Renal cortical epithelial cell (primary cell): ENCODE data around the gene POLR2F. TPM values are rescaled to one million over a fixed set of nuclear protein-coding genes. Genes with fewer than 3 reads are reported as not detected.

ENCODE experiments used
- DNase-seq: peaks from one replicate; pipeline ENCODE4 v3.0.0-alpha.2; 2011; ENCODE audit warnings: low read depth
- total RNA-seq: library from RNA; depleted of rRNA; stranded (reverse); fragments of >200 nt; gene quantifications from 2 replicates; pipeline ENCODE4 v1.2.3, GENCODE V29; 2014

Gene POLR2F
- total RNA-seq, 1 donor from 2014 or later: 37.9 TPM

DNA sequence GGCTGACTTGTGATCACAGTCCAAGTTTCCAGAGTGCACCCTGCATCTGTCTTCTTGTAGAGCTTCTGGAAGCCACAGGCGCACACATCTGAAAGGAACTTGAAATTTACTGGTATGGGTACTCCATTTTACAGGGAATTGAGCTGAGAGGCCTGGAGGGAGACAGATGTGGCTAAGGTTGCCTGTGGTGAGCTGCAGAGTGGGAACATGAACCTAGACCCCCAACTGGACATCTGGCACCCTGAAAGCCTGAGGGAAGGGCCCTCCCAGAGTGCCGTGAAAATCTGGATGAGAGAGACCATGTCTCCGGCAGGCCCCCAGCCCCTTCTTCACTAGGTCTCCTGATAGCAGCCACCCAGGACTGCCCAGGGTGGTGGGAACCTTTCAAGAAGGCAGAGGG lies 53.4 kb downstream of the POLR2F start:
- DNase-seq: no peak

DNA sequence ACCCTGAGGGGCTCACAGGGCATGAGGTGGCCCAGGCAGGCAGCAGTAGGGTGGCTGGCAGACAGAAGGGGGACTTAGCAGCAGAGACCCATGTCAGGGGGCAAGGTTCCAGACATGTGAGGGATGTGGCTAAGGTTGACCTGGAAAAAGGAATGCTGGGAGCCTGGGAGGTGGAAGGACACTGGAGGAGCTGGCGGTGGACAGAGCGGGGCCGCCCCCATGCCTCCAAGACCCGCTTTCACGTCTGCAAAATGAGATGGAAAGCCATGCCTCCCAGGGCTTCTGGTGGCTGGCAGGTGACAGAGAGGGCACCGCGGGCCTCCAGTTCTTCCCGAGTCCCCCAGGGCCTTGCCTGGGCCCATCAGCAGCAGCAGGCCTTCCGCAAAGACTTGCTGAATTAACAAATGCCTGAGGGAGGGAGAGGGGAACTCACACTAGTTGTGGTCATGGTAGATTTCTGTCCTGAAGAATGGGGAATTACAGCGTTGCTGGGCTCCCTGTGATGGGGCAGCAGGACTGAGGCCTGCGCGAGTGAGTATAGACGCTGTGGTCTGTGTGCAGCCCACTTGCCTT lies 53.9 kb downstream of the POLR2F start:
- no peak for DNase-seq

DNA sequence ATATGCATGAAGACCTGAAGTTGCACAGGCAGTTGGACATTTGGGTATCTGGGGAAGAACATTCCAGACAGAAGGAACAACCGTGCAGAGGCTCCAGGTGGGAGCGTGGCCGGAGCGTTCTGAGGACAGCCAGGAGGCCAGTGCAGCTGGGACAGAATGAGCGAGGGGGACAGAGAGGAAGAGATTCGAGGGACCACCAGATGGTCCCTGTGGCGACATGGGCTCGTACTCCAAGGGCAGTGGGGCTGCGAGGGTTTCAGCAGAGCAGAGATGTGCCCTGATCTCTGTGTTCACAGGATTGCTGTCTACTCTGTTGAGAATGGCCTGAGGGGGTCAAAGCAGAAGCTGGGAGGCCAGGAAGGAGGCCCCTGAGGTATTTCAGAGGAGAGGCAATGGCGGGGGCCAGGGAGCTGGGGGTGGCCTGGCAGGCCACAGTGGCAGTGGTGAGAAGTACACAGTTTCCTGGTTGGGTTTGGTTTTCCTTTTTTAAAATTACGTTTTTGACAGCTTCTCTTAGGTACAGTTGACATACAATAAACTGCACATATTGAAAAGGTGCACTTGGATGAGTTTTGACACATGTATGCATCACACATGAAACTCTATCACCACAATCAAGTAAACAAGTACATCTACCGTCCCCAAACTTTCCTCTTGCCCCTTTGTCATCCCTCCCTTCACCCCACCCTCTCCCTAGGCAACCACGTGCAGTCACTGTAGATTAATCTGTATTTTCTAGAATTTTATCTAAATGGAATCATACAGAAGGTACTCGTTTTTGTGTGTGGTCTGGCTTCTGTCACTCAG lies 55.7 kb downstream of the POLR2F start:
- no peak for DNase-seq

DNA sequence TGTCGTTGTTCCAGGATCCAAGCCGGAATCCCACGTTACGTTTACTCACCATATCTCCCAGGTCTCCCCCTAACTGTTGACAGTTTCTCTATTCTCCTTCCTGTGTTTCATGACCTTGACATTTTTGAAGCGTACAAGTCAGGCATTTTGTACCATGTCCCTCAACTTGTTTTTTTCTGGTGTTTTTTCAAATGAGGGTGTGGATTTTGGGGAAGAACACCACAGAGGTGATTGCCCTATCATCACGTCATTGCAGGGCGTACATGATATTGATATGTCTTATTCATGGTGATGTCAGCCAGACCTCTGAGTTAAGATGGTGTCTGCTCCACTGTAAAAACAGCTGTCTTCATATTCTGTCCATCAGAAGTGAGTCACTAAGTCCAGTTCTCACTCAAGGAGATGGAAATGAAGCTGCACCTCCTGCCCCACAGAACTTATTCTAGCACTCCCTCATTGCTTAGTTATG lies 59.1 kb downstream of the POLR2F start:
- DNase-seq: no peak

DNA sequence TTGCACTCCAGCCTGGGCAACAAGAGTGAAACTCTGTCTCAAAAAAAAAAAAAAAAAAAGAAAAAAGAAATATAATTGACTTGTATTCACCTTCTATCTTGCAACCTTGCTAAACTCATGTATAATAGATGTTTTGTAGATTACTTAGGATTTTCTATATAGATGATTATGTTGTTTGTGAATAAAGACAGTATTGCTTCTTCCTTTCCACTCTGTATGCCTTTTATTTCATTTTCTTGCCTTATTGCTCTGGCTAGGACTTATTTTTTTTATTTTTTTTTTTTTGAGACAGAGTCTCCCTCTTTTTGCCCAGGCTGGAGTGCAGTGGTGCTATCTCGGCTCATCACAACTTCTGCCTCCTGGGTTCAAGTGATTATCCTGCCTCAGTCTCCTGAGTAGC lies 60.6 kb downstream of the POLR2F start:
- no peak for DNase-seq

DNA sequence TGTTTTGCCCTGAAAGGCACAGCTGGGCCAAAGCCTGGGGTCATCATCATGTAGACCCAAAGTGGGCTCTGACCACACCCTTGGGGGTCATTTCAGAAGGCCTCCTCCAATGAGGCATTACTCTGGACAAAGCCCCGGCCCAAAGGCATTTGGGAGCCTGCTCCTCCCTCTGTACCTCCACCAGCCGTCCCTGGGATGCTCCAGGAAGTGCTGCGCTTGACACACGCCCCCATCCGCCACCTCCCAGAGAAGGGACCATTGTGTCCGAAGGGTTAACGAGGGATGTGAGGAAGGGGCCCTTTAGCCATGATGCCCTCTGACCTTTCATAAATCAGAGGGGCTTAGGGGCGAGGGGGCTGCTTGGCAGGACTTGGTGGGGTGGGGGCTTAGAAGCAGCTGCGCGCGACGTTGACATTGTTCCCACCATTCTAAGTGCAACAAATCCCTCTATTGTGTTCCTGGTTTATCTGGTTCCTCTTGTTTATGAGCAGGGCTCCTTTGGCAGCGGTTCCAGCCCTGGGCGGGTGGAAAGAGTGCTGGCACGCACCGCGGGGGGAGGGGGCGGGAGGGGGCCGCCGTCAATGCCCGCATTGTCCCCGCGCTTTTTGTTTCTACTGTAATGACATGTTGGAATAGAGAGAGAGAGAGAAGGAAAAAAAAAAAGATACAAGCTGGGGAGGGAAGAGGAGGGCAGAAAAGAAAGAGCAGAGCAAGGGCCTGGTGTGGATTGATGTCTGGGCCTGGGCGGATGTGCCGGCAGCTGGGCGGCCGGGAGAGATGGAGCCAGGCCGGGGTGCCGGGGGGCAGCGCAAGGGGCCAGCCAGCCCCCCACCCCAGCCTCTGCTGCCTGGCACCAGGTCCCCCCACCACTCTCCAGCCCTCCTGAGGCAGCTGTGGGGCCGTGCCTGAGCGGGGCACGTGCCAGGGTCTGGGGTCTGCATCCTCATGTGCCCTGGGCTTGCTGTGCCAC lies 63.0 kb downstream of the POLR2F start:
- no peak for DNase-seq

DNA sequence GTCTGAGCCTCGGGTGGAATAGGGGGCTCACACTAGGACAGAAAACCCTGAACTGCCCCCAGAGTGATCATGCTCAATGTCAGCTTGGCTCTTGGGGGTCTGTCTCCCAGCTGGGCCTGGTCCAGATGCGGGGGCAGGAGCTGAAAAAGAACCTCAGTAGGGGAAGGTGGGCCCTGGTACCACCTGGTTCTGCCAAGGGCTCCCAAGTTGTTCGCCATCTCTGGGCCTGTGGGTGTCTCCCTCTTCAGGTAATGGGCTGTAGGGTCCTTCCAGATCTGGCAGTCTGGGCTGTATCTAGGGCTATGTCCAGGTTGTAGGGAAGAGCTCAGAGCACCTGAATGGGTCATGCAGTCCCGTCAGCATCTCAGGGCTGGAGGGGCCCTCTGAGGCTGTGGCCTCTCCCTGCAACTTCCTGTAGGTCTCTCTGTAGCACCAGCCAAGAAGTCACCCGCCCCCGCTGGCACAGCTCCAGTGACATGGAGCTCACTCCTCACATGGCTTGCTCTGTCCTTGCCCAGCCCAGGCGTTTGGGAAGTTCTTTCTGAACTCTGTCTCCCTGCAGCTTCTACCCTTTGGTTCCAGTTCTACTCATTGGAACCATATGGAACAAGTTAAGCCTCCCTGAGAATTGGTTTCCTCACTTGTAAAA lies 63.9 kb downstream of the POLR2F start:
- peak; percentile 35 for DNase-seq

DNA sequence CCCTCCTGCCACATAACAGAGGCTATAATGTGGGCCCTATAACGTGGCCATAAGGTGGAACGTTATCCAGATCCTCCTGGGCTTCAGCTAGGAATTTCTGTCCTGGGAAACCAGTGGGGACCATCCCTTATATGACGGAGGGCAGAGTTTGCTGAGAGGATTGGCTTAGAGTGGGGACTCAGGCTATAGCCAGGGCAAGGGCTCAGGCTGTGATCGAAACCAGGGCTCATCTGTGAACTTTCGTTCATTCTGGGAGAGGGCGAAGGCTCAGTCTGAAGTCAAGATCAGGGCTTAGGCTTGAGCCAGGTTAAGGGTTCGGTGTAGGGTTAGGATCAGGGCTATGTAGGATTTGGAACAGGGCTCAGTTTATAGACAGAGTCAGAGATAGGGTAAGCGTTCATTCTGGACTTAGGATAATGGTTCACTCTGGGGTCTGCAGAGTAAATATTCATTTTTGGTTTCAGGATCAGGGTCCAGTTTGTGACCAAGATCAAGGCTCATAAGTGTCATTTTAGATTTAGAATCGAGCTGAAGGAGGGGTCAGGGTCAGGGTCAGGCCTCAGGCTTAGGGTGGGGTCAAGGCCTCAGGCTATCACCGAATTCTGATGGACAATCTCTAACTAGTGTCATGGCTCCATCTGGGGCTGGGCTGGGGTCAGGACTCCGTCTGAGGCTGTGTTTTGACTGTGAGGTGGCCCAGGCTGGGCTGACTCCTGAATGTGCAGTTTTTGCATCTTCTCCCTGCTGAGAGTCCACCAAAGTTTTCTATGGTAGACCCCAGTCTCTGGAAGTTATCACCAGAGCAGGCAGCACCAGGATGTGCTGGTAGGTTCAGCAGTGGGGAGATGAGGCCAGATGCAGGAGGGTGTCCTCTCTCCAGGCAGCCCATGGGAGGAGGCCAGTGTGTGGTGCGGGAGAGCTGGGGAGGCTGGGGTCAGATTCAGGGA lies 64.7 kb downstream of the POLR2F start:
- no peak for DNase-seq

Other genes with a start within 250 kb of the POLR2F start
- gene GCAT, start 145.8 kb upstream of the POLR2F start, total RNA-seq: 9.9 and 24.7 TPM in 2 replicates
- gene GALR3, start 130.3 kb upstream of the POLR2F start, total RNA-seq: 0.35 TPM in 1 of 2 replicates, not detected in the other
- 32.8 and 45.7 TPM in 2 replicates for gene ANKRD54, start 109.4 kb upstream of the POLR2F start, total RNA-seq
- gene EIF3L, start 104.3 kb upstream of the POLR2F start, total RNA-seq: 278 and 409 TPM in 2 replicates
- 35.9 and 65.0 TPM in 2 replicates for gene MICALL1, start 47.4 kb upstream of the POLR2F start, total RNA-seq
- 0.05 TPM in 1 of 2 replicates, not detected in the other for gene C22orf23, start 98 bp upstream of the POLR2F start, total RNA-seq
- not detected in 2 replicates for gene SOX10, start 30.9 kb downstream of the POLR2F start, total RNA-seq
- 46.9 and 52.0 TPM in 2 replicates for gene PICK1, start 103.7 kb downstream of the POLR2F start, total RNA-seq
- gene SLC16A8, start 130.5 kb downstream of the POLR2F start, total RNA-seq: not detected in 2 replicates
- 0.85 and 1.9 TPM in 2 replicates for gene BAIAP2L2, start 157.0 kb downstream of the POLR2F start, total RNA-seq
- gene PLA2G6, start 228.1 kb downstream of the POLR2F start, total RNA-seq: 5.2 and 25.0 TPM in 2 replicates
- 18.1 and 34.2 TPM in 2 replicates for gene MAFF, start 248.3 kb downstream of the POLR2F start, total RNA-seq